Measurements from ENCODE around the gene NAE1. TPM values are rescaled to one million over a fixed set of nuclear protein-coding genes. Genes with fewer than 3 reads are reported as not detected.
A peak's percentile ranks its signal among the peaks of the same experiment; 100 is the strongest.

NAE1 gene
- total RNA-seq, 1 donor from 2014 or later, result 397 TPM

GRCh38 chr16:66832190-66832589, 1.4 kb upstream of the NAE1 start:
- Mint-ChIP-seq H3K36me3 (peaks cover 8% of the 10 kb centered on the region), H3K4me1 (peaks cover 13% of the 10 kb centered on the region), H3K27ac (no peak overlapping the region), H3K4me3 (no peak overlapping the region), H3K9me3 (no peaks in the 10 kb centered on the region), H3K27me3 (ENCODE audit: insufficient read depth, low read depth) (peaks cover 2% of the 10 kb centered on the region)
- Histone ChIP-seq H3K27me3 (no peaks in the 10 kb centered on the region), H3K9ac (no peak overlapping the region), H3K4me3 (no peak overlapping the region), H3K27ac (no peak overlapping the region), H2AFZ (replicated peaks) (no peak overlapping the region), H4K20me1 (ENCODE audit: low read depth) (peaks cover 23% of the 10 kb centered on the region), H3F3A (ENCODE audit: low read depth) (no peaks in the 10 kb centered on the region), H3K36me3 (peaks cover 7% of the 10 kb centered on the region), H3K79me2 (ENCODE audit: low read depth) (peaks cover 36% of the 10 kb centered on the region), H3K9me3 (ENCODE audit: low read depth) (no peaks in the 10 kb centered on the region), H3K4me2 (no peak overlapping the region), H3K4me1 (peaks cover 11% of the 10 kb centered on the region)
- DNase-seq (ENCODE audit: low spot score), result no peak
- TF ChIP-seq CTCF (IDR thresholded peaks at IDR 0.05) (no peak), EZH2phosphoT487 (IDR thresholded peaks at IDR 0.05) (no peak), EZH2 (IDR thresholded peaks at IDR 0.05) (no peak)

GRCh38 chr16:66824006-66824405, 6.8 kb downstream of the NAE1 start:
- peaks cover 51% of the 10 kb centered on the region for H4K20me1 ChIP-seq (ENCODE audit: low read depth)
- no peaks in the 10 kb centered on the region for H3K9me3 ChIP-seq (ENCODE audit: low read depth)
- Mint-ChIP-seq H3K27ac (no peak overlapping the region), H3K27me3 (ENCODE audit: insufficient read depth, low read depth) (peaks cover 2% of the 10 kb centered on the region), H3K4me1 (peaks cover 11% of the 10 kb centered on the region), H3K9me3 (no peaks in the 10 kb centered on the region), H3K4me3 (no peak overlapping the region), H3K36me3 (peaks cover 38% of the 10 kb centered on the region)
- H3K36me3 ChIP-seq, result peaks cover 26% of the 10 kb centered on the region
- no peak for DNase-seq (ENCODE audit: low spot score)
- H3K27me3 ChIP-seq, result no peaks in the 10 kb centered on the region
- TF ChIP-seq EZH2phosphoT487 (IDR thresholded peaks at IDR 0.05) (no peak), EZH2 (IDR thresholded peaks at IDR 0.05) (no peak), CTCF (IDR thresholded peaks at IDR 0.05) (no peak)
- no peak overlapping the region for H3K27ac ChIP-seq
- no peak overlapping the region for H2AFZ ChIP-seq (replicated peaks)
- no peak overlapping the region for H3K9ac ChIP-seq
- H3K79me2 ChIP-seq (ENCODE audit: low read depth), result peaks cover 59% of the 10 kb centered on the region
- no peak overlapping the region for H3K4me3 ChIP-seq
- H3K4me2 ChIP-seq, result no peak overlapping the region
- H3F3A ChIP-seq (ENCODE audit: low read depth), result no peaks in the 10 kb centered on the region
- H3K4me1 ChIP-seq, result peaks cover 5% of the 10 kb centered on the region

GRCh38 chr16:66814734-66815133, 16.0 kb downstream of the NAE1 start:
- H4K20me1 ChIP-seq (ENCODE audit: low read depth), result no peaks in the 10 kb centered on the region
- Mint-ChIP-seq H3K4me3 (no peak overlapping the region), H3K27me3 (ENCODE audit: insufficient read depth, low read depth) (no peaks in the 10 kb centered on the region), H3K36me3 (peaks cover 36% of the 10 kb centered on the region), H3K4me1 (no peaks in the 10 kb centered on the region), H3K27ac (no peak overlapping the region), H3K9me3 (no peaks in the 10 kb centered on the region)
- H3K79me2 ChIP-seq (ENCODE audit: low read depth), result no peaks in the 10 kb centered on the region
- no peak for DNase-seq (ENCODE audit: low spot score)
- no peaks in the 10 kb centered on the region for H3K27me3 ChIP-seq
- TF ChIP-seq EZH2 (IDR thresholded peaks at IDR 0.05) (no peak), CTCF (IDR thresholded peaks at IDR 0.05) (no peak), EZH2phosphoT487 (IDR thresholded peaks at IDR 0.05) (no peak)
- H3K4me1 ChIP-seq, result no peaks in the 10 kb centered on the region
- no peak overlapping the region for H3K4me3 ChIP-seq
- H3K9ac ChIP-seq, result no peak overlapping the region
- H2AFZ ChIP-seq (replicated peaks), result no peak overlapping the region
- H3K36me3 ChIP-seq, result peaks cover 48% of the 10 kb centered on the region
- H3K4me2 ChIP-seq, result no peak overlapping the region
- H3K27ac ChIP-seq, result peak overlapping the region; percentile 58
- H3F3A ChIP-seq (ENCODE audit: low read depth), result peaks cover 6% of the 10 kb centered on the region
- no peaks in the 10 kb centered on the region for H3K9me3 ChIP-seq (ENCODE audit: low read depth)

Measured in neural progenitor cell (in vitro differentiated cells).